HG03575 (cell line): Measurements from ENCODE around the gene PRKCD.

Experiments
- ATAC-seq: cut with Tn5 transposase; IDR thresholded peaks from one replicate; pipeline ENCODE4 v1.9.1; 2021; ENCODE audit not compliant: unreplicated experiment, insufficient number of reproducible peaks, low FRiP score; ENCODE audit errors: extremely low read depth

PRKCD gene

GRCh38 chr3:53166781-53167291 is 5.8 kb downstream of the PRKCD start:
- ATAC-seq: no peak

DNA sequence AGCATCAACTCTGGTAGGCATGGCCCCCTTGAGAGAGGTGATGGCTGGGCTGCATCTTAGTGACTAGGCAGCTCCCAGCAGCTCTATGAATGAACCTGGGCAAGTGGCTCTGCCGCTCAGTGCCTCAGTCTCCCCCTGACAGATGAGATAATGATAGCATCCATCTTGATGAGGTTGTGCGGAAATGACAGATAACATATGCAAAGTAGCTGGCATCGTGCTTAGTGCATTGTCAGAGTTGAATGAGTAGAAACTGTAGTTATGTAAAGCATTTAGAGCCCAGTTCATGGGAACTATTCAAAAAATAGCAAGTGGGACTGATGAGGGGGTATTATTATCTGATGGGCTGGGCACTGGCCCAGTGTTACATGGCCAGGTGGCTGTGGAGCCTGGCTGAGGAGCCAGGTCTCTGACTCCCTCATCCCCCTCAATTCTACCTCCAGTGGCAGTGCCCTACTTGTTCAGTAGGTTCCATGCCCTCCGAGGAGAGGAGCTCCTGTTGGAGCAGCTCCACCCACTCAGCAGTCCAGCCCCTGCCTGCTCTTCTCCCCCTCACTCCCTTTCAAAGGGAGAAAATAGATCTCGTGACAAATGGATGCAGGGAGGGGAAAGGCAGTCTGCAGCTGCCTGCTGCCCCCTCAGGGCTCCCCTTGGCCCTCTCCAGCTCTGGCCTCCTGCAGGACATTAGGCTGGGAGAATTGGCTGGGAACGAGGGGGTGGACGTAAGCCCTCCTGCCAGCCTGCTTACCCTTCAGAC is 6.6 kb downstream of the PRKCD start:
- no peak for ATAC-seq

DNA sequence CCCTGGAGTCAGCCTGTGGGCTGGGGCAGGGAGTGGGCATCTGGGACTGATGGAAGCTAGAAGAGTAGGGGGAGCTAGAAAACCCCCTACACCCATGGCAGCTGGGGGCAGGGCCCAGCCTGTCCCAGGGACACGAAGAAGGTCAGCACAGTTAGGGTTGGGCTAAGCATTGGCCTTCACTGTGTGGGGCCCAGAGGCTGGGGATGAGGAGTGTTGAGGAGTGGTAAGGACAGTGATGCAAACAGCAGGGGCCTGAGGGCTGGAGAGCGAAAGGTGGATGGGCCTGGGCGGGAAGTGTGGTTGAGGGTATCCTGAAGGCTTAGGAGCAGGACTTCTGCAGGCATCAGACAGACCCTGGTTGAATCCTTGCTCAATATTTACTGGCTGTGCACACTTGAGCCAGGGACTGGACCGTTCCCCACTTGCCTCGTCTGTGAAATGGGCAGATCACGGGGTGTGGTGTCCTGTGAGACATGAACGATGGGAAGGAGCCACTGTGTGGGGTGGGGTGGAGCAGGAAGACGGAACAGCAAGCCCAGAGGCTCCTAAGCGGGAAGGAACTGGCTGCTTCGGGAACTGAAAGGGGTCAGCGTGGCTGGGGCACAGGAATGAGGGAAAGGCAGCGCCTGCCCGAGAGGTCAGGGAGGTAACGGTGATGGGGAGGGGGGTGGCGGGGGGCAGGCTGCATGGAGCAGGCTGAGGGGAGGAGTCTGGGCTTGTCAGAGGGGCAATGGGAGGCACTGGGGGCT is 7.3 kb downstream of the PRKCD start:
- ATAC-seq: no peak

DNA sequence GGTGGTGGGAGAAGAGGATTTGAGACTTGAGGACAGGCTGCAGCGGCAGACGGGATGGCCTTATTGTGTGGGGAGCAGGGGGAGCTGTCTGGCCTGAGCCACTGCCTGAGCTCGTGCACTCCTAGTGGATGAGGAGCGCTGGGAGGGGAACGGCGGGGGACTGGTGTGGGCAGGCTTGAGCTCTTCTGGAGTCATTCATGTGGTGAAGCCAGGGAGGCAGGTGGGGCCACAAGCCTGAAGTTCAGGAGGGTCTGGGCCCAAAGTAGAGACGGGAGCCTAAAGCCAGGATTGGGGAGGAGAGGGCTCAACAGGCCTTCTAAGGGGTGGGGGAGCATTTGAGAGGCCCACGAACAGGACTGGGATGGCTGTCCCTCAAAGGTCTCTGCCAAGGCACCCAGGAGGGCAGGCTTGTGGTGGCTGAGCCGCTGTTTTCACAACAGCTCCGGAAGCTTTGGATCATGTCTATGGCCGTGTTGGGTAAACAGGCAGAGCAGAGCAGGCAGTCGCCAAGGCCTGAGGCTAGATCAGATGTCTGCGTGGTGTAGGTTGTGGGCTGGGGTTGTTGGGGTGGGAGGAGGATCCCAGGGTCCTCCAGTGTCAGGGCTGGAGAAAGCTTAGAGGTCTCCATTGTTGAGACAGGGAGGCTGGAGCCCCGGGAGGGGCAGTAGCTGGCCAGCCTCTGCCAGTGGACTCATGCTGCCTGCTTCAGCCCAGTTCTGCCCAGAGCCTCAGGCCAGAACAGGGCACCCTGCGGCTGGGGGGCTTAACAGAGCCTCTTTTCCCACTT is 8.2 kb downstream of the PRKCD start:
- ATAC-seq: no peak

DNA sequence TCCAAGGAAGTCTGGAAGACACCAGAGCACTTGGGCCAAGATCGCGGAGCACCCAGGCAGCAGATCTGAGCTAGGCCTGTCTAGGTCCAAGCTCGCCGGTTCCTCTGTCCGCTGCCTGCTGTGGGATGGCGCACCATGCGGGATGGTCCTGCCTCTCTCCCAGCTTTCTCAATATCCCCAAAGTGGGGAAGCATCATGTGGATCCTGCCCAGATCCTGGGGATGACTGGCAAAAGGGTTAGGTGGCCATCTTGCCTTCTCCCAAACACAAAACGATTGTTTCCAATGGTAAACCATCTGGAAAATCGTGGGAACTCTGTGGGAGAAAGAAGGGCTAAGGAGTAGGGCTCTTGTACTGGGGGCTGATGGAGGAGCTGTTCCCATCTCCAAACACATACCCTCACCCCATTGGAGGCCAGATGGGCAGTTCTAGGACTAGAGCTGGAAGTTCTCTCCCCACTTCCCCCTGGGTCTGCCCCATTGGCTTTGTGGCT is 8.9 kb downstream of the PRKCD start:
- ATAC-seq: no peak

DNA sequence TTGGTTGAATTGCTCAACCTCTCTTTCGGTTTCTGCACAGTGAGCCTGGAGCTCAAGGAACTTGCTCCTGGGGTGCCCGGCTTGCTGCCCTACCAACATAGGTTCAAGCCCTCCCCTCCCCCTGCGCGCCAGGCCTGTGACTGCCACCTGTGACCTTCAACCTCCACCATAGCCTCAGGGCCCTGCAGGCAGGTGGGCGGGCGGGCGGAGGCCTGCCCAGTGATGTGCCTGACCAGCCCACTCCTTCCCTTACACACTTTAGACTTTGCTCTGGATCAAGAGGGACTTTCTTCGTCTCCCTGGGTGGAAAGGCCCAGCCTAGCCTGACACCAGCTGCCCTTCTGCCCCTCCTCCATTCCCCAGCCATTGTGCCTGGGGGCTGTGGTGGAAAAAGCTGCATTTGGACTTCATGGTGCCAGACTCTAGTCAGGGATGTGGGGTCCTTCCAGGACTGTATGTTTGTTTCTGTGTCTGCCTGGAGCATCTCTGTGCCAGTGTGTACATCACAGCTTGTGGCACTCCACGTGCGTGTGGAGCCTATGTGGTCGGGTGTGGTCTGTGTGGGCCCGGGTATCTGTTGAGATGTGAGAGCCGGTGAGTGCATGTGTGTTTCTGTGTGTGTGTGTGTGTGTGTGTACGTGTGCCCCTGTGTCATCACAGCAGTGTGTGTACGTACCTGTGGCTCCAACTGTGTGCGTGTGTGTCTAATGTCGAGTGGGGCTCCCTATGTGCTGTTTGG is 9.5 kb downstream of the PRKCD start:
- no peak for ATAC-seq

DNA sequence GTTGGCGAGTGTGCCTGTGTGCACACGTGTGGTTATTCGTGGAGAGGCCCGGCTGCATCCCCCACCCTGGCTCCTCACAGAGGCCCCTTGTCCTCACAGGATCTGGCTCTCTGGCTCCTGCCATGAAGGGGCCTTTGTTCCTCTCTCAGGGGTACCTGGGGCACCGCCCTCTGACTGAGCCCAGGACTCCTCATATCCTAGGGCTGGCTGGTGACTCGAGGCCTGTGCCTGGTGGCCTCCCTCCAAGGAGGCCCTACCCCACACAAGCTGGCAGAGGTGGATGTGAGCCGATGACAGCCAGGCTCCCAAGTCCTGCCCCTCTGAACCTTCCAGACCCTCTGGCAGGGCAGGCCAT is 10.0 kb downstream of the PRKCD start:
- ATAC-seq: no peak

- ATAC-seq: no peak
Measured at GRCh38 chr3:53171827-53172505, 11.0 kb downstream of the PRKCD start.

DNA sequence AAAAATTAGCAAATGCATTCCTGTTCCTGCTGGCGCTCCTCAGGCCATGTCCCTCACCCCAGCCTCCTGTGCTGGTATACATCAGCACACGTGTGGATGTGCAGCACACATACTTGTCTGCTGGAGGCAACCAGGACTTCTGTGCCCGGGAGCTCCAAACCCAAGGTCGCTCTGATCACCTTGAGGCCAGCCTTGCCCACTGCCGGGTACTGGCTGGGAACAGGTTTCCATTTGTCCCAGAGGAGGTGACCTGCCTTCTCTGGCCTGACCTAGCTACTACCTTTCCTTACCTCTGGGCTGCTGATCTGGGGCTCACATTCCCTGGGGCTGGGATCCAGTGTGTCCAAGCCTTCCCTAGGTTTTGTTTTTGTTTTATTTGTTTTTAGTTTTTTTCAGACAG is 12.1 kb downstream of the PRKCD start:
- no peak for ATAC-seq

GRCh38 chr3:53174346-53175250 is 13.6 kb downstream of the PRKCD start:
- ATAC-seq: no peak

GRCh38 chr3:53175613-53176540 is 14.9 kb downstream of the PRKCD start:
- ATAC-seq: no peak

DNA sequence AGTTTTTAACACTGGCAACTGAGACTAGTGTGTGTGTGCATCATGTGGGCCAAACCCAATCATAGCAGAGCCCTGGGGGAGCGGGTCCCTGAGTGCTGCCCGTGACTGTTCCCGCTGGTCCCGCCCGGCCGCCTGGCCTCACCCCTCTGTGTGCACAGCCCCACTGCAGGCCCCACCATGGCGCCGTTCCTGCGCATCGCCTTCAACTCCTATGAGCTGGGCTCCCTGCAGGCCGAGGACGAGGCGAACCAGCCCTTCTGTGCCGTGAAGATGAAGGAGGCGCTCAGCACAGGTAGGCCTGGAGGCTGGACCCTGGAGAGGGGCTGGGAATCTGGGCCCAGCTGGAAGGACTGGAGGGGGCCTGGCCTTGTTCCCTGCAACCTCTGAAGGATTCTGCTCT is 17.2 kb downstream of the PRKCD start:
- ATAC-seq: no peak

DNA sequence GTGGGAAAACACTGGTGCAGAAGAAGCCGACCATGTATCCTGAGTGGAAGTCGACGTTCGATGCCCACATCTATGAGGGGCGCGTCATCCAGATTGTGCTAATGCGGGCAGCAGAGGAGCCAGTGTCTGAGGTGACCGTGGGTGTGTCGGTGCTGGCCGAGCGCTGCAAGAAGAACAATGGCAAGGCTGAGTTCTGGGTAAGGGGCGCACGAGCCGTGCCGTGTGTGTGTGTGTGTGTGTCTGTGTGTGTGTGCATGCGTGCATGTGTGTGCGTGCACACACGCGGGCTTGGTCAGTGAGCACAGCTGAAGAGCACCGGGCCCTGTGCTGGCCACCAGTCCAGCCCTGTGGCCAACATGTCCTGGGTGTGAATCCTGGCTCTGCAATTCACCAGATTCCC is 18.6 kb downstream of the PRKCD start:
- ATAC-seq: no peak

- ATAC-seq: peak; percentile 89
Measured at GRCh38 chr3:53180305-53181023, 19.5 kb downstream of the PRKCD start.

GRCh38 chr3:53181024-53181371 is 20.0 kb downstream of the PRKCD start:
- no peak for ATAC-seq

- no peak for ATAC-seq
Measured at GRCh38 chr3:53181528-53181927, 20.5 kb downstream of the PRKCD start.
